HG03060 (cell line): ENCODE measurements around the gene CLDN8.

ENCODE experiments used
- ATAC-seq: cut with Tn5 transposase; IDR thresholded peaks from one replicate; pipeline ENCODE4 v1.9.1; 2021; ENCODE audit warnings: low read depth, moderate number of reproducible peaks; ENCODE audit not compliant: unreplicated experiment

CLDN8 gene

DNA sequence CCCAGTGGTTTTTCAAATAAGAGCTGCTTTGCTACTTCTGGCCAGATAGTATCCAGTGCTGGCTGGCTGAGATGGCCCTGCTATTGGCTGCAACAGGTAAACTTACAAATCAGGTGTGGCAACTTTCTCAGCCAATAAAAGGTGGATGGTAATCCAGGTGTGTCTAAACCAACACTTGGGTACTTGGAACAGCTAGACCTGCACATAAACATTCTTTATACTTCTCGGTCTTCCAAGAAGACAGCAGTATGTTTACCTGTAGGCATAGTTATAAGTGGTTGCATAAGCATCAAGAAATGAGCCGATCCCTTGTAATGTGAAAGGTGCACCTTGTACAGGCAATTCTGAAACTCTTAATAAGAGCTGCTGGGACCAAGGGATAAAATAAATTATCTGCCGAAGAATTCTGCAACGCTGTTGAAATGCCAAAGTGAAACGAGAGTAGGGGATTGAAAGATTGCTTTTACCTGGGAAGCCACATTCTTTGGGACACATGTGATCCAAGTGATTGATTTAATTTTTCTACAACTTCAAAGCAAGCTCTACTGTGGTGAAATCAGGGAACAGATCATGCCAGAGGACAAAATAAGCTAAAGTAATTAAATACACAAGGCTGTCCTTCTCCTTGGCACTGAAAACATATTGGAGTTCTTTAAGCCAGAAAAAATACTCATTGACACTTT is at the start of gene CLDN8:
Gene CLDN8, minus strand, starts transcription at position 57 of the 683 bp plus-strand sequence. CDS start 172 bp downstream, outside the sequence.
- ATAC-seq = no peak

DNA sequence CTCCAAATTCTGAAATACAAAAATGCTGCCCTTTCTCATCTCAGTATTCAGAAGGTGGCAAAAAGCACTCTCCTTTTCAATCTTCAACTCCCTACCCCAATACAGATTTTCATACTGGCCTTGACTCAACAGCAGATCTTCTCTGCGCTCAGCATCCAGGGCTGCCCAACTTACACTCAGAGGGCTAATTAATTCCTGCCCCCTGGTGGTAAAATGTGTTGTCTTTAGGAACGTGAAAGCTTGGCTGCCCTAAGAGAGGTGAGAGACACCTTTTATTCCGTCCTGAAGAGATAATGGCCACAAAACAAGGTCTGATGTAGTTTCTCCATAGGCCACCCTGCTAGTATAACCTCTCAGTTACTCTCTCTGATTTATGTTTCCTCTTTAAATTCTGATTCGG is 41.9 kb upstream of the CLDN8 start:
- ATAC-seq = no peak

DNA sequence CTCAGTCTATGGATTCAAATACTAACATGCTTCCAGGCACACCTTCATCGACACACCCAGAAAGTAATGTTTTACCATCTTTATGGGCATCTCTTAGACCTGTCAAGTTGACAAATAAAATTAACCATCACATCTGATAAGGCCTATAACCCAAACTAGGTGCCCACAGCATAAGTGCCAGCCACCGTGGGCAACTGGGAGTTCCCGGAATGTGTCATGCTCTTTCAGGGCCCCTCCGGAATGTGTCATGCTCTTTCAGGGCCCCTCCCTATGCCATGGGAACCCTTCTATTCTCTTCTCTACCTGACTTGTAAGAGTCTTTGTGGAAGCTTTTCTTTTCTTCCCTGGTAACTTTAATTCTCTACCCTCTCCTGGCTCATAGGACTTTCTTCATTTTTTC is 40.2 kb upstream of the CLDN8 start:
- no peak for ATAC-seq

DNA sequence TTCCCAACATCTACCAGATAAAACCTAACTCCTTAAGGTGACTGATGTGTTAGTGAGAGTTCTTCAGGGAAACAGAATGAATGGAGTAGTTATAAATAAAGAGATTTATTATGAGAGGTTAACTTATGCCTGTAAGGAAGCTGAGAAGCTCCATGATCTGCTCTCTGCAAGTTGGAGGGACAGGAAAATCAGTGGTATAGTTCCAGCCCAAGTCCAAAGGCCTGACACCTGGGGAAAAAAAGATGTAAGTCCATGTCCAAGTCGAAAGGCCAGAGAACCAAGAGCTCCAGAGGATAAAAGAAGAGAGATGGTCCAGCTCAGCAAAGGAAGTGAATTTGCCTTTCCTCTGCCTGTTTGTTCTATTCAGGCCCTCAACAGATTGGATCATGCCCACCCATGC is 39.8 kb upstream of the CLDN8 start:
- no peak for ATAC-seq

DNA sequence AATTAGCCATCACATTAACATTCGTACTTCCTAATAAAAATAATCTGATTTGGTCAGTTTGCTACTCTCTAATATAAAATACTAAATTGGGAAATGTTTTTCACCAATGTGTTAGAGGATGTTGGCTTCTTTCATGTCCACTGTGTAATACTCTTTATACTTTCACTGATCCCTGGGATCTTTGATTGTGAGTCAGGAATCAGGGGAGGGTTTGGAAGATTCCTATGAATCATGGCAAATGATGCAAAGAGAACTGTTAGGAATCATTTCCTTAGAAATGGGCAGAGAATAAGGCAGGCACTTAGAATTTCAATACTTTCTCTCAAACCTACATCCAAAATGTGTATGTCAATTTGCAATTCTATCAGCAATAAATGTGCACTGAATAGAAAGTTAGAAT is 35.9 kb upstream of the CLDN8 start:
- ATAC-seq = no peak

DNA sequence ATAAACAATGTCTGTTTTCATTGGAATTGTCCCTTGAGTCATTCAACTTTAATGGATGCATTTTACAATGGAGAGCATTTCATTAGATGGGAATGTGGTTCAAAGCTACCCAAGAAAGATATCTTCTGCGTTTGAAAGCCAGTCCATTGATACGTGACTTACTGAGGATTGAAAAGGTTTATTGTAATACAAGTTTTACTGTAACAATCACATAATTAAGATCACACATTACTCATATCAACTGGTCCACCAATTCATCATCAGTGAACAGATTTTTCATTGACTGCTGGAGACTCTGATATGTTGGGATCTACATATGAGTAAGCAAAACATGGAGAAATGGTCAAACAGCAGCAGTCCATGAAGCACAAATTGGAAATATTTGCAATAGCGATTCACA is 34.0 kb upstream of the CLDN8 start:
- no peak for ATAC-seq

DNA sequence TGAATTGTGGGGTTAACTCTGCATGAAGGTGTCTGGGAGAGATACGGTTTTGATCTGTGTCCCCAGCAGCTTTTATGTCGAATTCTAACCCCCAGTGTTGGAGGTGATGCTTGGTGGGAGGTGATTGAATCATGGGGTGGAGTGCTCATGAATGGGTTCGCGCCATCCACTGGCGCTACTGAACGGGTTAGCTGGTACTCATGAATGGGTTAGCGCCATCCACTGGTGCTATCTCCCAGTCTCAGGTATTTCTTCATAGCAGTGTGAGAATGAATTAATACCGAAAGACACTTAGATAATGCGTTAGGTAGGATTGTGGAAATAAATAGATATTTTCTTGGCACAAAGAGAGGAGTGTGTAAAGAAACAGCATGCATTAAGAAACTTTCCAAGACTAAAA is 32.9 kb upstream of the CLDN8 start:
- no peak for ATAC-seq

DNA sequence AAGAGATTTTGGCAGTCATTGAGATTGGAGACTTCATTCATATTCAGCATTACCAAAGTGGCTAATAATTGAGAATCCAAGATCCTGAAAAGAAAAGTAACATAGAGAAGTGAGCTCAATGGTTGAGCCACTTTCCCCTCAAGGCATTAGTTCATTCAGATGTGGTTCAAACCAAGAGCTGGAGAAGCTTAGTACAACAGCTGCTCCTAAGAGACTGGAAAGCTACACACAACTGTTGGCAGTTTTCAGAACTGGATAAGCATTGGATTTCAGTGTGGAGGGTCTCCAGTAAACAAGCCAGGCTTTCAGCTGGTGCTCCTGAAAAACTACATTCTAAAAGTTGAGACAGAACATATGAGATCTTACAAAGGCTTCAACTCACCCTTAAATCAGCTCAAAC is 29.2 kb upstream of the CLDN8 start:
- no peak for ATAC-seq

DNA sequence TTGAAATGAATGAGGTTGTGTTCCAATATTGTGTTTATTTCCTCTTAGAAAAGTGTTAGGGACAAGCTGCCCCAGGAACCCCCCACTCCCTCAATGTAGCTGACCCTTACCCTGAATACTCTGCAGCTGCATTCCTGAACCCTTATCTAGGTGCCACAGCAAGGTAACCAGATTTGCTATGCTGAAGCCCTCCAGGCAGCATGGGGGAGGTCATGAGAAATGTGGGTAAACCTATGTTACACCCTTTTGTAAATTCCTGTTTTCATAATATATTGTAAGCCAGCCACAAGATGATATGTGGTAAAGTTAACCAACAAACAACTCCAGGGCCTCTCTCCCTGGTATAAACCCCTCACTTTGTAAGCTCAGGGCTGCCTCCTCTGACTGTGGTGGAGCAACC is 27.8 kb upstream of the CLDN8 start:
- no peak for ATAC-seq

DNA sequence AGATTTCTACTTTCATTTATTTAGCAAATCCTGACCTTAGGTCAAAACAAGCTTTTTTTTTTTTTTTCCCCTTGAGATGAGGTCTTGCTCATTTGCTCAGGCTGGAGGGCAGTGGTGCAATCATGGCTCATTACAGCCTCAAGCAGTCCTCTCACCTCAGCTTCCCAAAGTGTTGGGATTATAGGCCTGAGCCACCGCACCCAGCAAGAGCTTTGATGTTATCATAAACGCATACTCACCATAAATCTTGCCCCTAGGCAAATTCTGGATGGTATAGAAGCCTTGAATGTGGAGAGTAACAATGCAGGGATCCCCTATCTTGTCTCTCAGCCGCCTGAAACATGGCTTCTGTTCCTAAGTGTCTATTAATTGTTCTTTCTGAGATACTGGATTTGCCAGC is 24.8 kb upstream of the CLDN8 start:
- ATAC-seq = no peak

DNA sequence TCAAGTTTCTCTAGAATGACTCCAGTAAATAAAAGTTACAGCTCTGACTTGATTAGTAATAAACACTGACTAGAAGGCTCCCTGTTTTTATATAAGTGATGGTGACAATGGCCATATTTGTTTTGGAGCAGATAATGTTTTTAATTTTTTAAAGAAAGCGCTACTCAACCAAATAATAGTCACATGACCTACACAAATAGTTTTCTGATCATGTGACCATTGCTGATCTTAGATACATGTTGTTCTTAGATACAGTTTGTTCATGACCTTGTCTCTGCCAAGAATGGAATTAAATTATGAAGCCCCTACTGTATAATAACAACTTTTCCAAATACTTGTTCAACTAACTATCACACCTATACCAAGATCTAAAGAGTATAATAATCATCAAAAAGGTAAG is 22.3 kb upstream of the CLDN8 start:
- no peak for ATAC-seq

DNA sequence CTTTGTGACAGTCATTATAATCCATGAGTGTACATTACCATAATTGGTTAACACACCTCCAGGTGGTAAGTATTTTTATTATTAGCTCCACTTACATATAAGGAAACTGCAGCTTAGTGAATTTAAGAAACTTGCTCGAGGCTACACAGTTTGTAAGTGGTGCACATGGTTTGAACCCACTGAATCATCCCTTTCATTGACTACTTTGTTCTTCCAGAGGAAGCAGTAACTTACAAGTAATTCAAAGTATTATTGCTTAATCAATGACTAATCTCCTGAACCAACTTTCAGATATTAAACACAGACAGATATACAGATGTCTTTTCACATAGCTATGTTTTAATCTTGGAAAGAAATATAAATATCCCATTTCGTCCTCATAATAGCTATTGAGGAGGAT is 18.7 kb upstream of the CLDN8 start:
- no peak for ATAC-seq

DNA sequence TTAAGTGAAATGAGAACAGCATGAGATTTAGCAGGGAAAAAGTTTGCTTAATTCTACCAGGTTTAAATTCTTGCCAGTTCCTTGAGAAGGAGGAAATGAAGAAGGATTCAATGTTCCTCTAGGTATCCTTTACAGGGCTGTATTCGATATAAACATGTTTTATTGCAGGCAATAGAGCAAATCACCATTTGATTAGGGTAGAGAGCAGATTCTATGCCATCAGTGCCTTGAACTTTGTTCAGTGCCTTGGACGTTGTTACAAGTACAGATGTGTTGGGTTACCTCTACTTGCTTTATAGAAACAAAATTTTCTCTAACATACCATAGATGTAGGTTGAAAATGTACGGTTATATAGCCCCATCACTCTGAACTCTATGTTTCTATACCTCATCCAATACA is 18.2 kb upstream of the CLDN8 start:
- no peak for ATAC-seq

DNA sequence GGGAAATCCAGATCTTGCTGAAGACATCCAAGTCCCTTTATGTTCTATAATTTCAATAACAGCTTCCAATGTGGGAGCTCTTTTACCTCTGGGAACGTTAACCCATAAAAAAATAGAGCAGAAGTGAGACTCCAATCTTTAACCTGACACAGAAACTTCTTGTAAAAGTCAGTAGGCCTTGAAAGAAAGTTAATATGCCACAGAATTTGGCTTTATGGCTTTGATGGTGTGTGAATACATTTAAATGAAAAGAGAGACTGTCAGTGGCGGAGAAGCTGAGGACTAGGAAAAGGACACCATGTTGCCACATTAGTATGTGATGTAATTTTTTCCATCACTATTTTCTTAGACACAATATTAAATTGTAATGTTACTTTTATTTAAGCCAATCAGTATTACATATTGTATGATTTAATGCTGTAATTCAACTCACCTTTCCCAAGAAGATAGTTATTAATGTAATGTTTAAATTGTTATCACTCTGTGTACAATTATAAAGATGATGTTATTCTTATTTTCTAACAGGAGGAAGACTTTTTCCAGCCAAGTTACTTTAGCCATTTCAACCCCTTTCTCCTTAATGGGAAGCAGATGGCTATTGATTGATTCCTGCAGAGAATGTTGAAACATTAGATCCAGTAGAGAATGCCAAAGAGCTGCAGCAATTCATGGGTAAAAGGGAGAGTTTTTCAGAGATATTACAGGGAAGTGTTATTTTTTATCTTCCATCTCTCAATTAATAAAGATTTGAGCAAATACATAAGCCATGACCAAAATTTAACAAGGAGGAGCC is 17.5 kb upstream of the CLDN8 start:
- no peak for ATAC-seq

DNA sequence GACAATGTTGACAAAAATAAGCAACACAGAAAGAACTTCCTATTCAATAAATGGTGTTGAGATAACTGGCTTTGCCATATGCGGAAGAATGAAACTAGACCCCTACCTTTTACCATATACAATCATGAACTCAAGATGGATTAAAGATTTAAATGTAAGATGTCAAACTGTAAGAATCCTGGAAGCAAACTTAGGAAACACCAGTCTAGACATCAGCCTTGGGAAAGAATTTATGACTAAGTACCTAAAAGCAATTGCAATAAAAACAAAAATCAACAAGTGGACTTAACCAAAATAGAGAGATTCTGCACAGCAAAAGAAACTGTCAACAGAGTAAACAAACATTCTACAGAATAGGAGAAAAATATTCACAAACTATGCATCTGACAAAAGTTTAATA is 16.1 kb upstream of the CLDN8 start:
- ATAC-seq = no peak

DNA sequence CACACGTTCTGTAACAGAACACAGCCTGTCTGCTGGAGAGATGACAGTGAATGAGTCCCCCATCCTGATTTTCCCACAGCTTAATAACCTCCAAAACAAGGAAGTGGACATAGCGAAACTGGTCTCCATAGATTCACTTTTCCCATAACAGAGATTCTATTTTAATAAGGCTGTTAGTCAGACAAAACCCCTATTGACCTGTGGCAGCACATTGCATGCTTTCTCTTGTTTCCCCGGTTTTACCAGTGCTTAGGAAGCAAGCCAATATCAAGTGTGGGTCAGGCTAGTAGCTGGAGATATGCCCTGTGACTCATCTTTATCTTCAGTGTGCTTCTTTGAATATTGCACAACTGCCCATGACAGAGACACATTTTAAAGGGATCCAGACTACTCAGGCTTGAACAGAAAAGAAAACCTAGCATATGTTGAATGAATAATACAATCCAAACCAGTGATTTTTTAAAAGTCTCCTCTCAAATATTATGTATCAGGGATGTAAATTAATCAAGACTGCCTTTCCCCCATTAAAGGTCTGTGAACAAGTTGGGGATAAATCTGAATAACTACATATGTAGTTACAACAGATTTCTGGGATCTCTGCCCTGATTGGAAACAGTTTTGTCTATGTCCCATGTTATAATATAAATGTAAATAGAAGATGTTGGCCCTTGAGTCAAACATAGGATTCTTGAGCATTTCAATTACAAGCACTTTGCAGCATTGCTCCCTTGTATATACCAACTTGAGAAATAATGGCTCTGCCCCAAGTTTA is 11.9 kb upstream of the CLDN8 start:
- ATAC-seq = no peak

DNA sequence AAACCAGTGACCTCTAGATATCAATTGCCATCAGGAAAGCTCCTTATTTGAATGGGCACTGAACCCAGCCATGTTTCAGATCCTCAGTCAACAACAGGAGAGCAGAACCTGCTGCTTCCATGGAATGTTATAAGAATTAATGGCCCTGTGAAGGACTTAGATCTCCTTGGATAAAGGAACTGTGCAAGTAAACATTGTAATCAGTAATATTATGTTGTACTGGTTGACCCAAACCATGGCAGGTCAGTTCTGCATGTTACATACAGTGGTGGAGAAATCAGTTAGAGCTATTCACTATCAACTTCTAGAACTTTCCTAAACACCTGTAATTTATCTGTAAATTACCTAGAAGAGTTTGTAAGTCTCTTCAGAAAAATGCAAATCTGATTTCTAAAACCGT is 11.2 kb upstream of the CLDN8 start:
- no peak for ATAC-seq

DNA sequence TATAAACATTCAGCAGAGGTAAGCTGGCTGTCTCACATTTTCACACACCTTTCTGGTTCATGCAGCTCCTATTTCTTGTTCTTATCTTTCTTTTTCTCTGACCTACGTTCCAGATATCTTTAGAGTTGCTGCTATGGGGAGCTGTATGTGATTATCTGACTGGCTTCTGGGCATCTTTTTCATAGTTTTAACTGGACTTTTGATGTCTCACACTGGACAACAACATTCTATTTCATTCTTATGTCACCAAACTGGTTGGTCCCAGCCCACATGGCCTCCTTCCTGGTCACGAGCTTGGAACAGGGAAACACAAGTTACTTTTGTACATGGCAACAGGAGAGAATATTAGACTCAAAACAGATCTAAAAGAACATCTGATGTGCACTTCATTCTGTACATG is 7.7 kb upstream of the CLDN8 start:
- no peak for ATAC-seq

DNA sequence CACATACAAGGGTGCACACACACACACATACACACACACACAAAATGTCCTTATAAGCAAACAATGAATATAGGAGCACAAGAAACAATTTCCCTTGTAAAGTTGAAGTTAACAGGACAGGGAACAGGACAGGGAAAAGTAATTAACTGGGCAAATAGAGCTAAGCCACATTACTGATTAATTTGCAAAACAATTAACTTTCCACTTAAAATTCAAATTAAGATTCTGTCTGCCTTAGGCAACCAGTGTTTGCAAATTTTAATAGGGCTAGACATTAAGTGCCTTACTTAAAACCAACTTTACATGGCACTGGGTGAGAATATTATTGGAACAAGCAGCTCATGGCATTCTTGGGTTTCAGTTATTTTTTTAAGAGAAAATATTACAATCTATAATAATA is 6.8 kb upstream of the CLDN8 start:
- no peak for ATAC-seq

DNA sequence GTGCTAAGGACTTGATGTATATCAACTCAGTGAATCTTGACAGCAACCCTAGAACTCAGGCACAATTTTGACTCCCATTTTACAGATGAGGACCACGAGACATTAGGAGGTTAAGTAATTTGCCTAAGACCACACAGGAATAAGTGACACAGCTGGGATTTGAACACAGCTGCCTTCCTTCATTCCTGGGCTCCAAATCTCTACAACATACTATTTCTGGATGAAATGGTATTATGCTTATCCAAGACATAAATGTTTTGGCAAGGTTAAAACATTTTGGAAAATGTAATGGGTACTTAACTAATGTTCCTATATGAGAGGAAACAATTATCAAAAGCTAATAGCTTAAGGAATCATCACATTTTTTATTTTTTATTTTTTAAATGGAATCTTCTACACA is 4.8 kb downstream of the CLDN8 start:
- no peak for ATAC-seq

DNA sequence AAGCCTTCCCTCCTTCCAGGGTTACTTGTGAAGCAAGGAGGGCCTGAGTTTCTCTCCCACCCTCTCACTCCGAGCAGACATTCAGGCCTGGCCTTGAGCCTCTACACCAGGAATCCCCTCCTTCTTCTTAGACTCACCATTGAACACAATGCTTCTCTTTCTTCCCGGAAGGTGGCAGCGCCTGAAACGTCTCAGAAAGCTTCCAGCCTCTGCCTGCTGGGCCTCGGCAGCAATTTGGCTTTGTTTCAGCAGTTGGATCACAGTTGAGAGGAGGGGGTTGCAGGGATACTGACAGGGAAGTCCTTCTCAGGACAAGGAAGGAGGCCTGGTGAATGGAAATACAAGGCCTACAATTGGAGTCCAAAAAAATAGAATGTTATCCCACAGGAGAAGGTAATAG is 6.3 kb downstream of the CLDN8 start:
- ATAC-seq = no peak

DNA sequence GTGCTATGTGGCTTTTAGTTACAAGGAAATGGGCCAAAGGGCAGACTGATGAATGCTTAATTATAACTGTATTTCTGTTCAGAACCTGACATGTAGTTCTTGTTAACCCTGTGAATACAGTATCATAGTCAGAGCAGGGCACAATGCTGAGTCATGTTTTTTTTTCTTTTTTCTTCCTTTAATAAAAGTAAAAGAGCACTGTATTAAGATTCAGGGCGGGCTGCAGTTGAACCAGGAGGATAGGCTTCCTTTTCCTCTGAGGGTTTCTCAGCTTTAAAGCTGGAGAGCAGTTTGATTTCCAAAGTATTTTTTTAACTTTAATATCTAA is 8.7 kb downstream of the CLDN8 start:
- ATAC-seq = no peak
